GM18505 (cell line): Measurements from ENCODE around the gene TTC19.

Source experiments
- ATAC-seq: cut with Tn5 transposase; IDR thresholded peaks from one replicate; pipeline ENCODE4 v1.9.1; 2021; ENCODE audit not compliant: unreplicated experiment
- POLR2A ChIP-seq: IDR thresholded peaks from 4 replicates; pipeline ENCODE4 v1.6.1; 2011; ENCODE audit warnings: borderline replicate concordance; ENCODE audit not compliant: insufficient read depth, insufficient read length; ENCODE audit errors: extremely low read depth

The TTC19 gene

GRCh38 chr17:15996322-15996721 is 3.3 kb upstream of the TTC19 start:
- ATAC-seq, result no peak
- no peak for TF ChIP-seq POLR2A

- no peak for TF ChIP-seq POLR2A
- ATAC-seq, result no peak
Measured at GRCh38 chr17:15998031-15998562, 1.5 kb upstream of the TTC19 start.

GRCh38 chr17:15999974-16000827 is 577 bp downstream of the TTC19 start:
- ATAC-seq, result peak; percentile 43
- no peak for TF ChIP-seq POLR2A

- TF ChIP-seq POLR2A, result no peak
- ATAC-seq, result no peak
Measured at GRCh38 chr17:16001226-16001897, 1.7 kb downstream of the TTC19 start.

- TF ChIP-seq POLR2A, result no peak
- ATAC-seq, result no peak
Measured at GRCh38 chr17:16002708-16003260, 3.2 kb downstream of the TTC19 start.

GRCh38 chr17:16003841-16004240 is 4.2 kb downstream of the TTC19 start:
- ATAC-seq, result no peak

GRCh38 chr17:16005636-16006035 is 6.0 kb downstream of the TTC19 start:
- no peak for TF ChIP-seq POLR2A

More at GRCh38 chr17:16003841-16004240, 4.2 kb downstream of the TTC19 start:
- no peak for TF ChIP-seq POLR2A

GRCh38 chr17:16007439-16007838 is 7.8 kb downstream of the TTC19 start:
- ATAC-seq, result no peak
- no peak for TF ChIP-seq POLR2A

More at GRCh38 chr17:16005636-16006035, 6.0 kb downstream of the TTC19 start:
- ATAC-seq, result no peak

- ATAC-seq, result no peak
- TF ChIP-seq POLR2A, result no peak
Measured at GRCh38 chr17:16013943-16014407, 14.4 kb downstream of the TTC19 start.

- ATAC-seq, result no peak
- no peak for TF ChIP-seq POLR2A
Measured at GRCh38 chr17:16019347-16019746, 19.7 kb downstream of the TTC19 start.

GRCh38 chr17:16023881-16024280 is 24.3 kb downstream of the TTC19 start:
- no peak for TF ChIP-seq POLR2A
- no peak for ATAC-seq

- TF ChIP-seq POLR2A, result no peak
- ATAC-seq, result no peak
Measured at GRCh38 chr17:16025202-16025601, 25.6 kb downstream of the TTC19 start.

GRCh38 chr17:16026895-16027294 is 27.3 kb downstream of the TTC19 start:
- no peak for TF ChIP-seq POLR2A
- no peak for ATAC-seq
